HEK293 (cell line): ENCODE data around the gene C2orf69.
A peak's percentile ranks its signal among the peaks of the same experiment; 100 is the strongest.

Experiments
- CTCF ChIA-PET: fragments of 350-600 bp; formaldehyde crosslinking; extraction: SDS; loops from one replicate; lab custom pipeline; 2021; ENCODE audit warnings: antibody characterized with exemption; lab: Yijun Ruan, JAX
- POLR2A ChIA-PET: fragments of 300-600 bp; formaldehyde crosslinking; extraction: SDS; loops from one replicate; lab custom pipeline; 2020; ENCODE audit warnings: antibody characterized with exemption, inconsistent platforms; lab: Yijun Ruan, JAX
- H3K27ac ChIP-seq: fragments of 200-500 bp; sonication (Bioruptor generic); 2 replicates; pipeline ENCODE4 v1.5.1; 2014; ENCODE audit warnings: low read depth, low read length, control low read depth, inconsistent platforms; ENCODE audit errors: extremely low read depth
- H3K36me3 ChIP-seq, 2 experiments: fragments of 200-500 bp in 1 of 2; sonication (Bioruptor generic) in 1 of 2; 1 replicate in 1 of 2; 2 replicates in 1 of 2; pipeline ENCODE4 v1.5.1; 2014 to 2017; ENCODE audit warnings: inconsistent platforms in 2 of 2, low read length in 2 of 2; ENCODE audit not compliant: control insufficient read depth in 2 of 2, insufficient read depth in 1 of 2
- H3K4me1 ChIP-seq: fragments of 200-500 bp; sonication (Bioruptor generic); 2 replicates; pipeline ENCODE4 v1.5.1; 2014; ENCODE audit warnings: mild to moderate bottlenecking, low read length, inconsistent platforms; ENCODE audit not compliant: control insufficient read depth, insufficient read depth
- H3K4me3 ChIP-seq: 2 replicates; pipeline ENCODE4 v1.5.1; 2011; ENCODE audit warnings: low read depth, mild to moderate bottlenecking, control low read depth, low read length, moderate library complexity
- H3K9me3 ChIP-seq: fragments of 200-500 bp; sonication (Bioruptor generic); 2 replicates; pipeline ENCODE4 v1.5.1; 2014; ENCODE audit warnings: low read depth, low read length, inconsistent platforms; ENCODE audit not compliant: control insufficient read depth, insufficient read depth
- CTCF ChIP-seq: fragments of 450-650 bp; formaldehyde crosslinking; IDR thresholded peaks from 2 replicates; pipeline ENCODE4 v1.5.1; 2016; ENCODE audit warnings: missing biosample characterization, missing genetic modification characterization
- FEZF1 ChIP-seq: fragments of 450-650 bp; formaldehyde crosslinking; IDR thresholded peaks from 2 replicates; pipeline ENCODE4 v1.5.1; 2016; ENCODE audit warnings: missing biosample characterization, missing genetic modification characterization
- GLI2 ChIP-seq: fragments of 450-650 bp; formaldehyde crosslinking; IDR thresholded peaks from 2 replicates; pipeline ENCODE4; 2017; ENCODE audit warnings: missing biosample characterization, missing genetic modification characterization, low read depth, borderline replicate concordance
- HOXD13 ChIP-seq: sonication (generic); formaldehyde crosslinking; IDR thresholded peaks from 2 replicates; pipeline ENCODE4 v1.8.0; 2022; ENCODE audit warnings: missing genetic modification reagents, borderline replicate concordance
- SETDB1 ChIP-seq: IDR thresholded peaks from one replicate; pipeline ENCODE4 v1.6.1; 2017; ENCODE audit warnings: mild to moderate bottlenecking, low read length, moderate library complexity, mixed read lengths; ENCODE audit not compliant: insufficient read length
- TRIM28 ChIP-seq: IDR thresholded peaks from 2 replicates; pipeline ENCODE4 v1.6.1; 2011; ENCODE audit warnings: low read length, control low read depth, borderline replicate concordance
- WT1 ChIP-seq: fragments of 450-650 bp; formaldehyde crosslinking; IDR thresholded peaks from 2 replicates; pipeline ENCODE4 v1.5.1; 2016; ENCODE audit warnings: missing biosample characterization, missing genetic modification characterization
- ZBTB48 ChIP-seq: fragments of 450-650 bp; formaldehyde crosslinking; IDR thresholded peaks from 2 replicates; pipeline ENCODE4 v1.5.1; 2016; ENCODE audit warnings: missing biosample characterization, missing genetic modification characterization
- ZNF112 ChIP-seq: fragments of 450-650 bp; formaldehyde crosslinking; IDR thresholded peaks from 2 replicates; pipeline ENCODE4 v1.5.0; 2017; ENCODE audit warnings: missing biosample characterization, missing genetic modification characterization
- ZNF114 ChIP-seq: fragments of 450-650 bp; formaldehyde crosslinking; IDR thresholded peaks from 2 replicates; pipeline ENCODE4 v1.5.0; 2017; ENCODE audit warnings: missing biosample characterization, missing genetic modification characterization
- ZNF121 ChIP-seq: fragments of 450-650 bp; formaldehyde crosslinking; IDR thresholded peaks from 2 replicates; pipeline ENCODE4 v1.5.1; 2016; ENCODE audit warnings: missing biosample characterization, missing genetic modification characterization
- ZNF2 ChIP-seq: fragments of 450-650 bp; formaldehyde crosslinking; IDR thresholded peaks from 2 replicates; pipeline ENCODE4 v1.5.1; 2016; ENCODE audit warnings: missing biosample characterization, missing genetic modification characterization
- ZNF513 ChIP-seq: fragments of 450-650 bp; IDR thresholded peaks from 2 replicates; pipeline ENCODE4 v1.5.1; 2018; ENCODE audit warnings: missing biosample characterization, missing genetic modification characterization
- ZNF621 ChIP-seq: fragments of 450-650 bp; formaldehyde crosslinking; IDR thresholded peaks from 2 replicates; pipeline ENCODE4 v1.5.1; 2017; ENCODE audit warnings: missing biosample characterization, missing genetic modification characterization
- ZNF629 ChIP-seq: fragments of 450-650 bp; formaldehyde crosslinking; IDR thresholded peaks from 2 replicates; pipeline ENCODE4 v1.5.1; 2017; ENCODE audit warnings: missing biosample characterization, missing genetic modification characterization
- ZNF660 ChIP-seq: fragments of 450-650 bp; IDR thresholded peaks from 2 replicates; pipeline ENCODE4 v1.5.1; 2018; ENCODE audit warnings: missing biosample characterization, mild to moderate bottlenecking, missing genetic modification characterization
- ZNF670 ChIP-seq: fragments of 450-650 bp; formaldehyde crosslinking; IDR thresholded peaks from 2 replicates; pipeline ENCODE4 v1.5.1; 2016; ENCODE audit warnings: missing biosample characterization, missing genetic modification characterization, low read depth
- ZNF747 ChIP-seq: fragments of 450-650 bp; formaldehyde crosslinking; IDR thresholded peaks from 2 replicates; pipeline ENCODE4 v1.5.1; 2016; ENCODE audit warnings: missing biosample characterization, missing genetic modification characterization
- TF ChIP-seq, protein P1 (sequence below): fragments of 450-650 bp; formaldehyde crosslinking; IDR thresholded peaks from 2 replicates; pipeline ENCODE4 v1.5.0; 2017; ENCODE audit warnings: missing biosample characterization, missing genetic modification characterization, borderline replicate concordance
- TF ChIP-seq, protein P2 (sequence below): fragments of 450-650 bp; formaldehyde crosslinking; IDR thresholded peaks from 2 replicates; pipeline ENCODE4 v1.5.1; 2016; ENCODE audit warnings: missing biosample characterization, missing genetic modification characterization

The C2orf69 gene

DNA sequence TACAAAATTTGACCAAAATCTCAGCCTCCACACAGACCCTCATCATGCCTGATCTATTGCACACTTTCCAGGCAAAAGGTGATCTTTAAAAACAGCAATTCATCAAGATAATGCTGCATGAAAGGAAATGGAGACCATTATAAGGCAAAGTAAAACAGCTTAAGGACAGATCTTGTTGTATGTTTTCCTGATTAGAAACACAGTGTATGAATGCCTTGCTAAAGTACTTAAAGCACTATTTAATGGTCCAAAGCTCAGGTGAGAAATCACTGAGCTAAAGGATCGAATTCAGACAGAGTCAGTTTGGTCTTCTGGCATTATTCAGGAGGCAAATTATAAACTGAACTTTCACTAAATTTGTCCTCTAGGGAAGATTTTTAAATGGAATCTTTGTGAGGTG lies 41.4 kb upstream of the C2orf69 start:
- no peaks in the 10 kb centered on the region for H3K36me3 ChIP-seq
- ChIA-PET POLR2A (no interaction called here), CTCF (interaction anchor here (1.0 kb wide), 1 partner anchor 8 kb away, joined by 4 read pairs; no protein-coding TSS in a partner anchor)
- no peak for TF ChIP-seq ZNF513 (tag by site-specific recombination)
- no peak for TF ChIP-seq ZNF121 (tag by site-specific recombination)
- no peak overlapping the region for H3K4me3 ChIP-seq
- H3K9me3 ChIP-seq, result no peaks in the 10 kb centered on the region
- H3K27ac ChIP-seq, result no peak overlapping the region
- H3K4me1 ChIP-seq, result 0 out of 2 replicates have a peak, but pooled peaks cover 2% of the 10 kb centered on the region

DNA sequence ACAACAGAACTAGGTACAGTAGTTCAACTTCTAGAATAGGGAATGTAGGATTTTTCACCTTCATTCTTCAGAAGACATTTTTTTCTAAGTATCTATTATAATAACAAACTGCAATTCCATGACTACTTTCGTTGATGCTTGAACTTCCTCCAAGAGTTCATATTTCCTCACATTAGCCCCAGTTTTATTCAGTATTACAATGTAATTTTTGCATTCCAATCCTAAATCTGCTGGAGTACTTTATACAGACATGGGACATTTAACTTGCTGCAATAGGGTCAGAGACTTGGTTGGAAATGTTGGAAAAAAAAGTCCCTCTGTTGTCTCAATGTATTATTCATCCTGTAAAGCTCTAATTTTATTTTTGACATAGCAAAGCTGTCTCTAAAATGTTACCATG lies 40.5 kb upstream of the C2orf69 start:
- Histone ChIP-seq H3K27ac (no peak overlapping the region), H3K9me3 (no peaks in the 10 kb centered on the region), H3K36me3 (no peaks in the 10 kb centered on the region), H3K4me3 (no peak overlapping the region), H3K4me1 (0 out of 2 replicates have a peak, but pooled peaks cover 2% of the 10 kb centered on the region)
- CTCF ChIA-PET, result interaction anchor here (0.7 kb wide), 1 partner anchor 574 kb away, joined by 3 read pairs; no protein-coding TSS in a partner anchor
- TF ChIP-seq ZNF2 (no peak), ZNF660 (tag by site-specific recombination) (no peak), ZNF513 (tag by site-specific recombination) (no peak)
- TF ChIP-seq, protein P1, sequence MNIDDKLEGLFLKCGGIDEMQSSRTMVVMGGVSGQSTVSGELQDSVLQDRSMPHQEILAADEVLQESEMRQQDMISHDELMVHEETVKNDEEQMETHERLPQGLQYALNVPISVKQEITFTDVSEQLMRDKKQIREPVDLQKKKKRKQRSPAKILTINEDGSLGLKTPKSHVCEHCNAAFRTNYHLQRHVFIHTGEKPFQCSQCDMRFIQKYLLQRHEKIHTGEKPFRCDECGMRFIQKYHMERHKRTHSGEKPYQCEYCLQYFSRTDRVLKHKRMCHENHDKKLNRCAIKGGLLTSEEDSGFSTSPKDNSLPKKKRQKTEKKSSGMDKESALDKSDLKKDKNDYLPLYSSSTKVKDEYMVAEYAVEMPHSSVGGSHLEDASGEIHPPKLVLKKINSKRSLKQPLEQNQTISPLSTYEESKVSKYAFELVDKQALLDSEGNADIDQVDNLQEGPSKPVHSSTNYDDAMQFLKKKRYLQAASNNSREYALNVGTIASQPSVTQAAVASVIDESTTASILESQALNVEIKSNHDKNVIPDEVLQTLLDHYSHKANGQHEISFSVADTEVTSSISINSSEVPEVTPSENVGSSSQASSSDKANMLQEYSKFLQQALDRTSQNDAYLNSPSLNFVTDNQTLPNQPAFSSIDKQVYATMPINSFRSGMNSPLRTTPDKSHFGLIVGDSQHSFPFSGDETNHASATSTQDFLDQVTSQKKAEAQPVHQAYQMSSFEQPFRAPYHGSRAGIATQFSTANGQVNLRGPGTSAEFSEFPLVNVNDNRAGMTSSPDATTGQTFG, result no peak
- POLR2A ChIA-PET, result interaction anchor here (0.7 kb wide), 1 partner anchor 56 kb away, joined by 4 read pairs; no protein-coding TSS in a partner anchor

- Histone ChIP-seq H3K36me3 (no peaks in the 10 kb centered on the region), H3K4me1 (no peaks in the 10 kb centered on the region), H3K27ac (no peak overlapping the region), H3K9me3 (no peaks in the 10 kb centered on the region), H3K4me3 (no peak overlapping the region)
- POLR2A ChIA-PET, result no interaction called here
- no peak for TF ChIP-seq ZNF629 (tag by site-specific recombination)
- TF ChIP-seq SETDB1, result peak; percentile 97
- TF ChIP-seq TRIM28, result peak; percentile 87
- TF ChIP-seq GLI2, result no peak
- TF ChIP-seq ZNF114 (tag by site-specific recombination), result no peak
- no peak for TF ChIP-seq ZBTB48
- CTCF ChIA-PET, result no interaction called here
Measured at GRCh38 chr2:199874209-199874608, 36.9 kb upstream of the C2orf69 start.

DNA sequence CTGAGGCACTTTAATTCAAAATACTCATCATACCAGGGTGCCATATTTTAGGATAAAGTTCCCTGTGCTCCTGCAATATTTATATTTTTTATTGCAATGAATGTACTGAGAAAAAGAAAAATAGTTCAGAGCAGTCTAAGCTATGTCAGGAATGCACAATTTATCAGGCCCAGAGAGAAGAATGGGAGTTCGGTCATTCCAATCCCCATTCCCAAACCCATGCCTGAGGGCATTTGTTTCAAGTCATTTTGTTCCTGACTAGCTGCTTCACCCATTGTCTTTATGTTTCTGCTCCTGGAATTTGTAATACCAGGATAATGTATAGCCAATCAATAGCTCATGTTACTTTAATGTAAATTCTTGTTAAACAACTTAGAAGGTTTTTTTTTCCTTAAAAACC lies 35.7 kb upstream of the C2orf69 start:
- ChIA-PET CTCF (no interaction called here), POLR2A (no interaction called here)
- Histone ChIP-seq H3K27ac (no peak overlapping the region), H3K36me3 (no peaks in the 10 kb centered on the region), H3K4me3 (no peak overlapping the region), H3K9me3 (no peaks in the 10 kb centered on the region), H3K4me1 (no peaks in the 10 kb centered on the region)
- TF ChIP-seq, protein P2, sequence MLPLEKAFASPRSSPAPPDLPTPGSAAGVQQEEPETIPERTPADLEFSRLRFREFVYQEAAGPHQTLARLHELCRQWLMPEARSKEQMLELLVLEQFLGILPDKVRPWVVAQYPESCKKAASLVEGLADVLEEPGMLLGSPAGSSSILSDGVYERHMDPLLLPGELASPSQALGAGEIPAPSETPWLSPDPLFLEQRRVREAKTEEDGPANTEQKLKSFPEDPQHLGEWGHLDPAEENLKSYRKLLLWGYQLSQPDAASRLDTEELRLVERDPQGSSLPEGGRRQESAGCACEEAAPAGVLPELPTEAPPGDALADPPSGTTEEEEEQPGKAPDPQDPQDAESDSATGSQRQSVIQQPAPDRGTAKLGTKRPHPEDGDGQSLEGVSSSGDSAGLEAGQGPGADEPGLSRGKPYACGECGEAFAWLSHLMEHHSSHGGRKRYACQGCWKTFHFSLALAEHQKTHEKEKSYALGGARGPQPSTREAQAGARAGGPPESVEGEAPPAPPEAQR (tag by site-specific recombination), result no peak
- TF ChIP-seq HOXD13 (CRISPR knock-in tag) (no peak), FEZF1 (tag by site-specific recombination) (no peak), ZNF114 (tag by site-specific recombination) (no peak), CTCF (no peak), ZNF621 (tag by site-specific recombination) (no peak), ZNF670 (no peak), WT1 (tag by site-specific recombination) (no peak), ZNF629 (tag by site-specific recombination) (no peak), ZNF2 (no peak), SETDB1 (no peak), ZNF112 (tag by site-specific recombination) (no peak), ZNF747 (no peak)
